H9 (cell line): ENCODE results near the gene GMPPB. TPM values are rescaled to one million over a fixed set of nuclear protein-coding genes. Genes with fewer than 3 reads are reported as not detected.

Experiments
- DNase-seq: peaks from one replicate; pipeline ENCODE4 v3.0.0-alpha.2; 2017
- H2AFZ ChIP-seq: one replicate; pipeline ENCODE4 v1.6.1; 2013; ENCODE audit warnings: mild to moderate bottlenecking, low read length, control low read depth, moderate library complexity
- H2AK5ac ChIP-seq: 2 replicates; pipeline ENCODE4 v1.6.1; 2013; ENCODE audit warnings: low read length, control low read depth, mixed read lengths; ENCODE audit not compliant: insufficient read length
- H2BK120ac ChIP-seq: one replicate; pipeline ENCODE4 v1.6.1; 2013; ENCODE audit warnings: low read depth, mild to moderate bottlenecking, low read length, control low read depth, inconsistent platforms; ENCODE audit not compliant: poor library complexity, severe bottlenecking
- H2BK12ac ChIP-seq: 2 replicates; pipeline ENCODE4 v1.6.1; 2013; ENCODE audit warnings: low read length, control low read depth, mixed read lengths, low read depth; ENCODE audit not compliant: insufficient read length
- H2BK15ac ChIP-seq: 2 replicates; pipeline ENCODE4 v1.6.1; 2013; ENCODE audit warnings: low read depth, low read length, control low read depth
- H2BK20ac ChIP-seq: one replicate; pipeline ENCODE4 v1.6.1; 2013; ENCODE audit warnings: low read depth, mild to moderate bottlenecking, low read length, control low read depth, inconsistent platforms; ENCODE audit not compliant: poor library complexity, severe bottlenecking
- H2BK5ac ChIP-seq: 2 replicates; pipeline ENCODE4 v1.6.1; 2013; ENCODE audit warnings: low read length, control low read depth, mixed read lengths; ENCODE audit not compliant: insufficient read length
- H3K14ac ChIP-seq: 2 replicates; pipeline ENCODE4 v1.6.1; 2013; ENCODE audit warnings: low read length, control low read depth; ENCODE audit not compliant: insufficient read depth
- H3K18ac ChIP-seq: 2 replicates; pipeline ENCODE4 v1.6.1; 2013; ENCODE audit warnings: low read depth, mild to moderate bottlenecking, mixed read lengths, low read length, control low read depth; ENCODE audit not compliant: insufficient read length
- H3K23ac ChIP-seq: 2 replicates; pipeline ENCODE4 v1.6.1; 2013; ENCODE audit warnings: low read length, control low read depth, mixed read lengths, low read depth; ENCODE audit not compliant: insufficient read length
- H3K23me2 ChIP-seq: 2 replicates; pipeline ENCODE4 v1.6.1; 2013; ENCODE audit warnings: low read depth, mild to moderate bottlenecking, mixed read lengths, low read length, control low read depth; ENCODE audit not compliant: insufficient read length, poor library complexity, severe bottlenecking
- H3K27ac ChIP-seq: 2 replicates; pipeline ENCODE4 v1.5.1; 2013; ENCODE audit warnings: low read length, control low read depth, mixed read lengths, low read depth; ENCODE audit not compliant: insufficient read length
- H3K27me3 ChIP-seq: 2 replicates; pipeline ENCODE4 v1.6.1; 2013; ENCODE audit warnings: low read length, control low read depth, inconsistent platforms; ENCODE audit not compliant: insufficient read depth
- H3K4ac ChIP-seq: 2 replicates; pipeline ENCODE4 v1.6.1; 2013; ENCODE audit warnings: low read depth, mild to moderate bottlenecking, control low read depth, inconsistent platforms, low read length, moderate library complexity
- H3K4me1 ChIP-seq: 2 replicates; pipeline ENCODE4 v1.6.1; 2013; ENCODE audit warnings: low read length, control low read depth, inconsistent platforms; ENCODE audit not compliant: insufficient read depth
- H3K4me2 ChIP-seq: 2 replicates; pipeline ENCODE4 v1.6.1; 2013; ENCODE audit warnings: low read length, control low read depth, mixed read lengths; ENCODE audit not compliant: insufficient read length, insufficient read depth
- H3K56ac ChIP-seq: 2 replicates; pipeline ENCODE4 v1.6.1; 2013; ENCODE audit warnings: low read depth, mild to moderate bottlenecking, mixed read lengths, low read length, control low read depth; ENCODE audit not compliant: insufficient read length
- H3K79me1 ChIP-seq: 2 replicates; pipeline ENCODE4 v1.6.1; 2013; ENCODE audit warnings: low read depth, mild to moderate bottlenecking, moderate library complexity, low read length, control low read depth, inconsistent platforms; ENCODE audit not compliant: insufficient read depth, poor library complexity, severe bottlenecking
- H3K79me2 ChIP-seq: 2 replicates; pipeline ENCODE4 v1.6.1; 2013; ENCODE audit warnings: low read length, control low read depth, inconsistent platforms; ENCODE audit not compliant: insufficient read depth
- H3K9ac ChIP-seq: 2 replicates; pipeline ENCODE4 v1.6.1; 2013; ENCODE audit warnings: low read length, control low read depth, mixed read lengths; ENCODE audit not compliant: insufficient read length; ENCODE audit errors: extremely low read depth
- H3K9me3 ChIP-seq: one replicate; pipeline ENCODE4 v1.6.1; 2013; ENCODE audit warnings: low read depth, low read length, inconsistent platforms; ENCODE audit not compliant: control insufficient read depth
- H3T11ph ChIP-seq: one replicate; pipeline ENCODE4 v1.6.1; 2013; ENCODE audit warnings: mild to moderate bottlenecking, low read length, control low read depth, inconsistent platforms
- H4K20me1 ChIP-seq: one replicate; pipeline ENCODE4 v1.6.1; 2013; ENCODE audit not compliant: control insufficient read depth, insufficient read length, insufficient read depth
- H4K5ac ChIP-seq: 2 replicates; pipeline ENCODE4 v1.6.1; 2013; ENCODE audit warnings: low read depth, mild to moderate bottlenecking, mixed read lengths, low read length, control low read depth; ENCODE audit not compliant: insufficient read length
- H4K8ac ChIP-seq: replicated peaks from 2 replicates; pipeline ENCODE4 v1.6.1; 2013; ENCODE audit warnings: low read length, control low read depth, mixed read lengths, low read depth; ENCODE audit not compliant: insufficient read length
- H4K91ac ChIP-seq: 2 replicates; pipeline ENCODE4 v1.6.1; 2013; ENCODE audit warnings: low read depth, mild to moderate bottlenecking, moderate library complexity, mixed read lengths, low read length, control low read depth; ENCODE audit not compliant: insufficient read length
- H3K27ac Mint-ChIP-seq, 3 experiments: 2 replicates in 2 of 3; 3 replicates in 1 of 3; pipeline ENCODE4 v1.8.0; 2020 to 2021; ENCODE audit warnings: mixed read lengths in 3 of 3, mild to moderate bottlenecking in 1 of 3, moderate library complexity in 1 of 3
- H3K27me3 Mint-ChIP-seq: 2 replicates; pipeline ENCODE4 v1.8.0; 2021; ENCODE audit warnings: low read depth, mild to moderate bottlenecking, moderate library complexity, mixed read lengths
- H3K36me3 Mint-ChIP-seq, 3 experiments: 2 replicates in 2 of 3; 3 replicates in 1 of 3; pipeline ENCODE4 v1.8.0; 2020 to 2021; ENCODE audit warnings: low read depth in 3 of 3, mixed read lengths in 3 of 3; ENCODE audit not compliant: insufficient read depth in 1 of 3
- H3K4me1 Mint-ChIP-seq, 2 experiments: 2 replicates each; pipeline ENCODE4 v1.8.0; 2020; ENCODE audit warnings: mixed read lengths in 2 of 2
- H3K4me3 Mint-ChIP-seq, 2 experiments: 2 replicates in 1 of 2; 3 replicates in 1 of 2; pipeline ENCODE4 v1.8.0; 2020 to 2021; ENCODE audit warnings: mild to moderate bottlenecking in 2 of 2, mixed read lengths in 2 of 2, moderate library complexity in 1 of 2
- H3K9me3 Mint-ChIP-seq, 2 experiments: 2 replicates in 1 of 2; 3 replicates in 1 of 2; pipeline ENCODE4 v1.8.0; 2020; ENCODE audit warnings: mild to moderate bottlenecking in 2 of 2, mixed read lengths in 2 of 2, moderate library complexity in 1 of 2
- WGBS: extraction: QIAGEN DNeasy Blood & Tissue Kit; methylation state at CpG from one replicate; pipeline ENCODE4 v1.1.7; 2013; ENCODE audit warnings: missing lambda C conversion rate, low lambda C conversion rate, mixed read lengths; ENCODE audit not compliant: insufficient read length; ENCODE audit errors: extremely low coverage; 5-methylcytosine and 5-hydroxymethylcytosine counted together
- total RNA-seq: library from RNA; stranded (reverse); gene quantifications from 2 replicates; pipeline ENCODE4 v1.2.1, GENCODE V29; 2021
- TF ChIP-seq, protein P1 (sequence below): fragments of 200-600 bp; sonication (generic); conservative IDR thresholded peaks from 3 replicates; pipeline ENCODE4 v1.8.0; 2021; ENCODE audit warnings: antibody characterized with exemption, mild to moderate bottlenecking

GMPPB gene
- total RNA-seq, 1 experiment from 2014 or later, result 31.1 TPM

DNA sequence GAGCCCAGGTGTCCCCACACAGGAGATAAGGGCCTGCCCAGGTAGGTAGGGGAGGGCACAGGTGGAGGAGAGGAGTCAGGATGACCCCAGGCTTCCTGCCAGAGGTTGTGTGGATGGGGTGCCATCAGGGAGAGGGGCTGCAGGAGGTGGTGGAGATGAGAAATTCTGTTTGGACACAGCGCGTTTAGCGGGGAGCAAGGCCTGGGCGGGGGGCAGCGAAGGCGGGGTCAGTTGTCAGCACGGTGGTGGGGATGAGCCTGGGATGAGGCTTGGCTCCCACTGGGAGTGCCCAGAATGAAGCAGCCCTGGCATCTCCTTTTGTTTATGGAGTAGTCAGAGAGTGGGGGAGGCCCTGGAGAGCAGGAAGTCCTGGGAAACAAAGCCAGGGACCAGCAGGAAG is 19.8 kb downstream of the GMPPB start:
- H2BK12ac ChIP-seq, result no peak overlapping the region
- no peaks in the 10 kb centered on the region for H3K27me3 ChIP-seq
- no peak overlapping the region for H2BK15ac ChIP-seq
- no peak overlapping the region for H3K56ac ChIP-seq
- H3K4me3 Mint-ChIP-seq, result no peak overlapping the region; a peak in 1 of 5 replicates
- no peak overlapping the region for H3K14ac ChIP-seq
- DNase-seq, result no peak
- no peak overlapping the region for H3K27ac ChIP-seq
- H3K4me1 ChIP-seq, result no peaks in the 10 kb centered on the region
- H3K23me2 ChIP-seq, result no peaks in the 10 kb centered on the region
- peaks cover 6 to 20% (median 18%) of the 10 kb centered on the region in 3 experiments for H3K36me3 Mint-ChIP-seq
- H4K5ac ChIP-seq, result no peak overlapping the region
- no peaks in the 10 kb centered on the region for H3K79me2 ChIP-seq
- WGBS, result no CpG with 5 or more reads among the region's 7 CpGs
- H3K4me2 ChIP-seq, result no peak overlapping the region
- no peak overlapping the region for H2AK5ac ChIP-seq
- H3K9ac ChIP-seq, result no peak overlapping the region
- no peak overlapping the region for H3T11ph ChIP-seq
- no peak overlapping the region for H4K91ac ChIP-seq
- H3K4ac ChIP-seq, result no peak overlapping the region
- no peaks in the 10 kb centered on the region for H3K9me3 ChIP-seq
- TF ChIP-seq, protein P1, sequence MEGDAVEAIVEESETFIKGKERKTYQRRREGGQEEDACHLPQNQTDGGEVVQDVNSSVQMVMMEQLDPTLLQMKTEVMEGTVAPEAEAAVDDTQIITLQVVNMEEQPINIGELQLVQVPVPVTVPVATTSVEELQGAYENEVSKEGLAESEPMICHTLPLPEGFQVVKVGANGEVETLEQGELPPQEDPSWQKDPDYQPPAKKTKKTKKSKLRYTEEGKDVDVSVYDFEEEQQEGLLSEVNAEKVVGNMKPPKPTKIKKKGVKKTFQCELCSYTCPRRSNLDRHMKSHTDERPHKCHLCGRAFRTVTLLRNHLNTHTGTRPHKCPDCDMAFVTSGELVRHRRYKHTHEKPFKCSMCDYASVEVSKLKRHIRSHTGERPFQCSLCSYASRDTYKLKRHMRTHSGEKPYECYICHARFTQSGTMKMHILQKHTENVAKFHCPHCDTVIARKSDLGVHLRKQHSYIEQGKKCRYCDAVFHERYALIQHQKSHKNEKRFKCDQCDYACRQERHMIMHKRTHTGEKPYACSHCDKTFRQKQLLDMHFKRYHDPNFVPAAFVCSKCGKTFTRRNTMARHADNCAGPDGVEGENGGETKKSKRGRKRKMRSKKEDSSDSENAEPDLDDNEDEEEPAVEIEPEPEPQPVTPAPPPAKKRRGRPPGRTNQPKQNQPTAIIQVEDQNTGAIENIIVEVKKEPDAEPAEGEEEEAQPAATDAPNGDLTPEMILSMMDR, result no peak
- no peaks in the 10 kb centered on the region for H4K20me1 ChIP-seq
- H3K4me1 Mint-ChIP-seq, result peaks cover 11 to 21% of the 10 kb centered on the region in 2 experiments
- H2BK120ac ChIP-seq, result no peak overlapping the region
- no peak overlapping the region for H4K8ac ChIP-seq
- peak overlapping the region in 1 of 3 experiments; percentile 25; a peak in 4 of 7 replicates for H3K27ac Mint-ChIP-seq
- no peaks in the 10 kb centered on the region for H3K27me3 Mint-ChIP-seq
- no peak overlapping the region for H3K23ac ChIP-seq
- no peak overlapping the region for H2BK20ac ChIP-seq
- H2BK5ac ChIP-seq, result no peak overlapping the region
- no peak overlapping the region for H3K18ac ChIP-seq
- no peaks in the 10 kb centered on the region for H3K79me1 ChIP-seq
- H3K9me3 Mint-ChIP-seq, result no peaks in the 10 kb centered on the region
- no peak overlapping the region for H2AFZ ChIP-seq
